ENCODE data around the gene IKZF3. TPM values are rescaled to one million over a fixed set of nuclear protein-coding genes. Genes with fewer than 3 reads are reported as not detected.
A peak's percentile ranks its signal among the peaks of the same experiment; 100 is the strongest.

Gene IKZF3
- total RNA-seq, 2 donors from 2014 or later = 0.37 to 0.51 TPM

GRCh38 chr17:39754161-39754957 is 109.8 kb downstream of the IKZF3 start:
- H3K9me3 ChIP-seq = no peaks in the 10 kb centered on the region
- no peaks in the 10 kb centered on the region for H3K36me3 ChIP-seq
- H3K4me3 ChIP-seq = peak overlapping the region; percentile 42 to 72
- H3K27me3 ChIP-seq = no peaks in the 10 kb centered on the region
- DNase-seq (ENCODE audit: low spot score) = peak; percentile 89
- peaks cover 0 to 28% of the 10 kb centered on the region in 2 donors for H3K4me1 ChIP-seq
- TF ChIP-seq CTCF (IDR thresholded peaks at IDR 0.05) = peak; percentile 98 to 99
- H3K27ac ChIP-seq = peak overlapping the region; percentile 86 to 91

GRCh38 chr17:39753514-39754160 is 110.5 kb downstream of the IKZF3 start:
- H3K27ac ChIP-seq = peak overlapping the region; percentile 86 to 91
- H3K27me3 ChIP-seq = no peaks in the 10 kb centered on the region
- no peak for DNase-seq (ENCODE audit: low spot score)
- TF ChIP-seq CTCF (IDR thresholded peaks at IDR 0.05) = no peak
- no peaks in the 10 kb centered on the region for H3K36me3 ChIP-seq
- H3K9me3 ChIP-seq = no peaks in the 10 kb centered on the region
- peaks cover 0 to 28% of the 10 kb centered on the region in 2 donors for H3K4me1 ChIP-seq
- H3K4me3 ChIP-seq = peak overlapping the region; percentile 42 to 72

GRCh38 chr17:39752241-39752881 is 111.8 kb downstream of the IKZF3 start:
- H3K27ac ChIP-seq = no peak overlapping the region
- H3K9me3 ChIP-seq = no peaks in the 10 kb centered on the region
- no peak for DNase-seq (ENCODE audit: low spot score)
- peaks cover 0 to 28% of the 10 kb centered on the region in 2 donors for H3K4me1 ChIP-seq
- no peak overlapping the region for H3K4me3 ChIP-seq
- no peaks in the 10 kb centered on the region for H3K36me3 ChIP-seq
- TF ChIP-seq CTCF (IDR thresholded peaks at IDR 0.05) = no peak
- no peaks in the 10 kb centered on the region for H3K27me3 ChIP-seq

GRCh38 chr17:39751637-39752036 is 112.5 kb downstream of the IKZF3 start:
- peaks cover 0 to 28% of the 10 kb centered on the region in 2 donors for H3K4me1 ChIP-seq
- no peak for TF ChIP-seq CTCF (IDR thresholded peaks at IDR 0.05)
- no peak overlapping the region for H3K27ac ChIP-seq
- H3K9me3 ChIP-seq = no peaks in the 10 kb centered on the region
- no peaks in the 10 kb centered on the region for H3K27me3 ChIP-seq
- H3K4me3 ChIP-seq = no peak overlapping the region
- DNase-seq (ENCODE audit: low spot score) = no peak
- H3K36me3 ChIP-seq = no peaks in the 10 kb centered on the region

GRCh38 chr17:39751016-39751543 is 113.0 kb downstream of the IKZF3 start:
- Histone ChIP-seq H3K36me3 (no peaks in the 10 kb centered on the region), H3K9me3 (no peaks in the 10 kb centered on the region), H3K4me3 (no peak overlapping the region), H3K27ac (no peak overlapping the region), H3K27me3 (no peaks in the 10 kb centered on the region), H3K4me1 (peaks cover 0 to 28% of the 10 kb centered on the region in 2 donors)
- no peak for DNase-seq (ENCODE audit: low spot score)
- no peak for TF ChIP-seq CTCF (IDR thresholded peaks at IDR 0.05)

All from right atrium auricular region (tissue), 2 donors.